GM06990 (cell line): ENCODE results near the gene SNX12.

Source experiments
- DNase-seq: peaks from one replicate; pipeline ENCODE4 v3.0.0-alpha.2; 2011; ENCODE audit not compliant: insufficient read length; ENCODE audit errors: extremely low read depth
- H3K27me3 ChIP-seq: replicated peaks from 2 replicates; pipeline ENCODE4 v1.6.0; 2011; ENCODE audit warnings: low read length; ENCODE audit not compliant: control insufficient read depth, insufficient read depth
- H3K36me3 ChIP-seq: 2 replicates; pipeline ENCODE4 v1.5.1; 2011; ENCODE audit warnings: low read length; ENCODE audit not compliant: control insufficient read depth, insufficient read depth
- H3K4me3 ChIP-seq: replicated peaks from 2 replicates; pipeline ENCODE4 v1.5.1; 2011; ENCODE audit warnings: low read depth, mild to moderate bottlenecking, control low read depth, low read length
- CTCF ChIP-seq: IDR thresholded peaks from 2 replicates; pipeline ENCODE4 v1.5.1; 2011; ENCODE audit warnings: low read length, control low read depth, mild to moderate bottlenecking, inconsistent platforms; ENCODE audit not compliant: insufficient read depth, poor library complexity, severe bottlenecking

The SNX12 gene

GRCh38 chrX:71102292-71102691, 34.2 kb upstream of the SNX12 start:
- no peak for DNase-seq
- TF ChIP-seq CTCF, result no peak
- Histone ChIP-seq H3K27me3 (no peaks in the 10 kb centered on the region; the same call in 1 of the 2 replicates), H3K4me3 (no peak overlapping the region), H3K36me3 (0 out of 2 replicates have a peak, but pooled peaks cover 1% of the 10 kb centered on the region)

DNA sequence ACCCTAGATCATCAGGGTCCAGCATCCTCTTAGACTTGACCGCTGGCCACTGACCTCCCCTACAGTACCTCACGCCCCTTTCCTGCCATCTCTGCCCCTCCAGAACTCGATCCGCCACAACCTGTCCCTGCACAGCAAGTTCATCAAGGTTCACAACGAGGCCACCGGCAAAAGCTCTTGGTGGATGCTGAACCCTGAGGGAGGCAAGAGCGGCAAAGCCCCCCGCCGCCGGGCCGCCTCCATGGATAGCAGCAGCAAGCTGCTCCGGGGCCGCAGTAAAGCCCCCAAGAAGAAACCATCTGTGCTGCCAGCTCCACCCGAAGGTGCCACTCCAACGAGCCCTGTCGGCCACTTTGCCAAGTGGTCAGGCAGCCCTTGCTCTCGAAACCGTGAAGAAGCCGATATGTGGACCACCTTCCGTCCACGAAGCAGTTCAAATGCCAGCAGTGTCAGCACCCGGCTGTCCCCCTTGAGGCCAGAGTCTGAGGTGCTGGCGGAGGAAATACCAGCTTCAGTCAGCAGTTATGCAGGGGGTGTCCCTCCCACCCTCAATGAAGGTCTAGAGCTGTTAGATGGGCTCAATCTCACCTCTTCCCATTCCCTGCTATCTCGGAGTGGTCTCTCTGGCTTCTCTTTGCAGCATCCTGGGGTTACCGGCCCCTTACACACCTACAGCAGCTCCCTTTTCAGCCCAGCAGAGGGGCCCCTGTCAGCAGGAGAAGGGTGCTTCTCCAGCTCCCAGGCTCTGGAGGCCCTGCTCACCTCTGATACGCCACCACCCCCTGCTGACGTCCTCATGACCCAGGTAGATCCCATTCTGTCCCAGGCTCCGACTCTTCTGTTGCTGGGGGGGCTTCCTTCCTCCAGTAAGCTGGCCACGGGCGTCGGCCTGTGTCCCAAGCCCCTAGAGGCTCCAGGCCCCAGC, 32.7 kb upstream of the SNX12 start:
- TF ChIP-seq CTCF, result no peak
- no peaks in the 10 kb centered on the region for H3K36me3 ChIP-seq
- no peaks in the 10 kb centered on the region; the same call in 1 of the 2 replicates for H3K27me3 ChIP-seq
- DNase-seq, result no peak
- H3K4me3 ChIP-seq, result no peak overlapping the region

DNA sequence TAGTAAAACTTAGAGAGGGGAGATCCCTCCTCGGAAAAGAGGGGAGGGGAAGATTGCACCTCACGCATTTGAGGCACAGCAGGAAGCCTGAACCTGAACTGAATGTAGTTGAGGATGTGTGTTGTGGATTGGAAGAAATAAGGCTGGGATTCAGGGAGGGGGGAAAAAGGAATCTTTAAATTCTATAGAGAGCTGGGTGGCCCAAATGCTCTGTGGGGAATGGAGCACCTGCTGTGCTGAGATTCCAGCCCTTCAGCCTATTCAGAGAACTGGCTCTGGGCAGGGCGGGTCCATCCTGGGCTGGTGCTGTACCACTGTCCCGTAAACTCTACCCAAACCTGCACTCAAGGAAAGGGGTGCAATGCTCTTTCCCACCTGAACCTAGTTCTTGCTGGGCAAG, 31.6 kb upstream of the SNX12 start:
- no peak overlapping the region for H3K4me3 ChIP-seq
- DNase-seq, result no peak
- H3K36me3 ChIP-seq, result no peaks in the 10 kb centered on the region
- no peaks in the 10 kb centered on the region; the same call in 1 of the 2 replicates for H3K27me3 ChIP-seq
- no peak for TF ChIP-seq CTCF

DNA sequence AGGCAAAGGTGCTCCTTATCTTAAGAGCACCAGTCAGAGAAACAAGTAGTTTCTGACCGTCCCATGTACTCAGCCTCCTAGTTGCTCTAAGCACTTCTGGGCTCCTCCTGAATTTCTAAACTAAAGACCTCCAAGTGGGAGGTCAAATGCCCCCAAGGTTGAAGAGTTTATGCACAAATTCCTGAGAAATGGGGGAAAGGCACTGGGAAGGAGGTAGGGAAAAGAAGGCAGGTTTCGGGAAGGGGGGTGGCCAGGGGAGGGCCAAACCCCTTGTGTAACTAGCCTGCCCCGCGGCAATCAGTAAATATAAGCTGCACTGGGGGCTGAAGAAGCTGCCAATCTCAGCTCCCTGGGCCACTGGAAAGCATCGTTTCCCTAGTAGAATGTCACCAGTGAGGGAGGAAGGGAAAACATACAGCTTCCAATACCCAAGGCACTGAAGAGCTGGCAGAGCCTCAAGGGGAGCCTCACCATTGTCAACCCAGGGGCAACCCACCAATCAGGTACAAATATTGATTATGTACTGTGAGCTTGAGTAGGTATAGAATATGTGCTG, 30.9 kb upstream of the SNX12 start:
- Histone ChIP-seq H3K27me3 (no peaks in the 10 kb centered on the region; the same call in 1 of the 2 replicates), H3K36me3 (no peaks in the 10 kb centered on the region), H3K4me3 (no peak overlapping the region)
- no peak for DNase-seq
- no peak for TF ChIP-seq CTCF

- H3K36me3 ChIP-seq, result no peaks in the 10 kb centered on the region
- DNase-seq, result no peak
- TF ChIP-seq CTCF, result peak; percentile 73
- no peak overlapping the region for H3K4me3 ChIP-seq
- H3K27me3 ChIP-seq, result no peaks in the 10 kb centered on the region; the same call in 1 of the 2 replicates
Observed at GRCh38 chrX:71098302-71098701, 30.2 kb upstream of the SNX12 start.
